KBM-7 (cell line): ENCODE results near the gene DHX34.
"Not testable (repeated sequence)": the region's sequence is repeated elsewhere in the genome, so short reads cannot be mapped to it uniquely, and the experiment has no call there.

Source experiments
- DNase-seq: peaks from one replicate; pipeline ENCODE4 v3.0.0-alpha.2; 2015
- in situ Hi-C: fragments of 300-500 bp; cut with MboI; formaldehyde crosslinking; loops from 2 replicates; pipeline ENCODE4 v1.14.3; 2020; ENCODE audit warnings: low sequenced_read_pairs, low pct_unique_long_range_greater_than_20kb, mixed read lengths

The DHX34 gene

GRCh38 chr19:47381653-47382279, 32.7 kb downstream of the DHX34 start:
- DNase-seq = peak; percentile 62
- in situ Hi-C loops = no loop called here

DNA sequence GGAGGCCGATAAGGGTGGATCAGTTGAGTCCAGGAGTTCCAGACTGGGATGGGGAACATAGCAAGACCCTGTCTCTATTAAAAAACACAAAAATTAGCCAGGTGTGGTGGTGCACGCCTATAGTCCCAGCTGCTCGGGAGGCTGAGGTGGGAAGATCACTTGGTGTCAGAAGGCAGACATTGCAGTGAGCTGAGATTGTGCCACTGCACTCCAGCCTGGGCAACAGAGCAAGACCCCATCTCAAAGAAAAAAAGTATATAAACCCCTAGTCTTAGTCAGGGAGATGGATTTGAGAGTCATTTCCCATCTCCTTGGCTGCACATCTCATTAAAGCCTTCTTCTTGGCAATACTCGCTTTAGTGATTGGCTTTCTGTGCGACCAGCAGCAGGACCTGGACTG, 34.8 kb downstream of the DHX34 start:
- in situ Hi-C loops, DNase-seq: not testable (repeated sequence)

GRCh38 chr19:47384533-47384932, 35.4 kb downstream of the DHX34 start:
- DNase-seq, in situ Hi-C loops: not testable (repeated sequence)

- in situ Hi-C loops, DNase-seq: not testable (repeated sequence)
These were observed 37.5 kb downstream of the DHX34 start for GRCh38 chr19:47386582-47386981.

GRCh38 chr19:47387623-47388022, 38.5 kb downstream of the DHX34 start:
- in situ Hi-C loops, DNase-seq: not testable (repeated sequence)

DNA sequence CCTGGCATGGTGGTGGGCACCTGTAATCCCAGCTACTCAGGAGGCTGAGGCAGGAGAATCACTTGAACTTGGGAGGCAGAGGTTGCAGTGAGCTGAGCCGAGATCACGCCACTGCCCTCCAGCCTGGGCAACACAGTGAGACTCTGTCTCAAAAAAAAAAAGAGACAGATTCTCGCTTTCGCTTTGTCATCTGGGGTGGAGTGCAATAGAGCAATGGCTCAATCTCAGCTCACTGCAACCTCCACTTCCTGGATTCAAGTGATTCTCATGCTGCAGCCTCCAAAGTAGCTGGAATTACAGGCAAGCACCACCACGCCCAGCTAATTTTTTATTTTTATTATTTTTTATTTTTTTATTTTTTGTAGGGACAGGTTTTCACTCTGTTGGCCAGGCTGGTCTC, 39.6 kb downstream of the DHX34 start:
- in situ Hi-C loops = not testable (repeated sequence)

DNA sequence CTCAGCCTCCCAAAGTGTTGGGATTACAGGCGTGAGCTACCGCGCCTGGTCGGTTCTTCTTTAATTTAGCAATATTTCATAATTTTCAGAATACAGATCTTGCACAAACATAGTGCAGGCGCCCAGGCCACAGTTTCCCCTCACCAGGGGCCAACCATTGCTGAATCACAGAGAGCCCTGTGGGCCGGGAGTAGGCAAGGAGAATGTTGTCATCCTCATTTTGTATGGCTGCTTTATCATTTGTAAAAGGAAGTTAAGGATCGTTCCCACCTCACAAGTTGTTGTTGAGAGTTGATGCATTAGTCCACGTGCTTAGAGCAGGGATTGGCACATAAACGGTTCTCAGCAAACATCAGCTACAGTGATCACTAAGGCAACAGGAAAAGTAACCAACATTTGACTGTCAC, 40.0 kb downstream of the DHX34 start:
- in situ Hi-C loops = no loop called here
- DNase-seq = no peak

More for the DNA sequence above, 39.6 kb downstream of the DHX34 start:
- not testable (repeated sequence) for DNase-seq

- in situ Hi-C loops = no loop called here
- no peak for DNase-seq
These were observed 41.7 kb downstream of the DHX34 start for GRCh38 chr19:47390533-47391488.

- peak; percentile 82 for DNase-seq
- in situ Hi-C loops = no loop called here
These were observed 42.6 kb downstream of the DHX34 start for GRCh38 chr19:47391510-47392223.

- in situ Hi-C loops = no loop called here
- DNase-seq = no peak
These were observed 49.8 kb downstream of the DHX34 start for GRCh38 chr19:47398707-47399597.

DNA sequence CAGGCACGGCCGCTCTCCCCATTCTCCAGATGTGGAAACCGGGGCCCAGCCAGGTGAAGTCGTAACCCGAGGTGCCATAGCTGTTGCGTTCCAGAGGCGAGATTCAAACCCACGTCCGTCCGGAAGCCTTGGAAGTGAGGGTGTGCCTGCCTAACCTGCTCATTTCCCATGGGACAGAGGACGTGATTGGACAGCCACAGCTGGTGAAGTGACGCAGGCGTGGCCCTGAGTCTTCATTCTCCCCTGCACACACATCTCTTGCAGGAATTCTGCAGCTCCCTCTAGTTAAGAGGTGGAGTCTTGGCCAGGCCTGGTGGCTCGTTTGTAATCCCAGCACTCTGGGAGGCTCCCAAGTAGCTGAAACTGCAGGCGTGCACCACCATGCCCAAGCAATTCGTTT, 53.4 kb downstream of the DHX34 start:
- no peak for DNase-seq
- in situ Hi-C loops = loop anchor here (10.0 kb wide), 1 partner anchor 108 kb away; no protein-coding TSS in a partner anchor

DNA sequence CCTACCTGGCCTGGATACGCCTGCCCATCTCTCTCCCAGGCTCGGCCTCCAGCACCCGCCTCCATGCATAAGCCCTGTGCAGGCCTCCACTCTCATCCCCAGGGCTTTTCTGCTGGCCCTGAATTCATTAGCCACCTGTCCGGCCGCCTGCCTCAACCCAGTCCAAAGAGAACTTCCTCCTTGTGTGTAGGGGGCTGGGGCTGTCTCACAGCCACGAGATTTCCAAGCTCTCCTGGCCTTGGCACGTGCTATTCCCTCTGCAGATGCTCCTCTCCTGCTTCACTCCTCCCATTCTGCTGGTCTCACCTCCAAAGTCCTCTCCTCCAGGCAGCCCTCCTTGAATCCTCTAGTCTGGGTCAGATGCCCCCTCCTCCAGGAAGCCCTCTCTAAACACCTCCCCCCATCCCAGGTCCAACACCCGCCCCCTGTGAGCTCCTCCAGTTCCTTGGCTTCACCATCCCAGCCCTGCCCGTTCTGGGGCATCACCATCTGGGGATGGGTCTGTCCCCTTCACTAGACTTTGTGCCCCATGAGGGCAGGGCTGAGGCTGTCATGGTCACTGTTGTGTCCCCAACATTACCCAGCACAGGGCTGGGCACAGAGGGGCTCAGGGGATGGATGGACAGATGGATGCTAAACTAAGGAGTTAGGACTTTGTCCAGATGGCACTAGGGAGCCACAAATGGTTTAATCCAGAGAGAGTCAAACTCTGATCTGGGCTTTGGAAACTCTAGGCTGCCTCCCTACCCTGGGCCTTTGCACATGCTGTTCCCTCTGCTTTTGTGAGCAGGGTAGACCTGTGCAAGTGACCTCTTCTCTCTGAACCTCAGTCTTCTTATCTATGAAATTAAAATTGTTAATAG, 55.5 kb downstream of the DHX34 start:
- no peak for DNase-seq
- in situ Hi-C loops = loop anchor here (10.0 kb wide), 1 partner anchor 110 kb away; no protein-coding TSS in a partner anchor

GRCh38 chr19:47405197-47405550, 56.1 kb downstream of the DHX34 start:
- DNase-seq = no peak
- in situ Hi-C loops = loop anchor here (10.0 kb wide), 1 partner anchor 110 kb away; no protein-coding TSS in a partner anchor

DNA sequence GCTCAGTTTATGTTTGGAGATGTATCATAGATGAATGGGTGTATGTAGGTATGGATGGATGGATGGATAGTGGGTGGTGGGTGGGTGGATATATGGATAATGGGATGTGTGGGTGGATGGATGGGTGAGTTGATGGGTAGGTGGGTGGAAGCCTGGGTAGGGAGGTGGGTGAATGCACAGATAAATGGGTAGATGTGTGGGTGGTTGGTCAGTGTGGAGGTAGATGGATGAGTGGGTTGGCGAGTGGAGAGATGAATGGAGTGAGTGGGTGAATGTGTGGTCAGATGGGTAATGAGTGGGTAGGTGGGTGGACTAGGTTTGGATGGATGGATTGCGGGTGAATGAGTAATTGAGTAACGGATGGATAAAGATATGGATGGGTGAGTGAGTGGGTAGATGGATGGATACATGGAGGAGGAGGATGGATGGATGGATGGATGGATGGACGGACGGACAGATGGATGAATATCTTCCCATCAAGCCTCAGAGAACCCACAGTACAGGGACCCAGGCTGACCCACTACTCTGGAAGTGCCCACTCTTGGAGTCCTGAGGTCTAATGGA, 56.8 kb downstream of the DHX34 start:
- no peak for DNase-seq
- in situ Hi-C loops = loop anchor here (10.0 kb wide), 1 partner anchor 111 kb away; no protein-coding TSS in a partner anchor

GRCh38 chr19:47406711-47407416, 57.7 kb downstream of the DHX34 start:
- in situ Hi-C loops = loop anchor here (10.0 kb wide), 1 partner anchor 112 kb away; no protein-coding TSS in a partner anchor
- DNase-seq = no peak

DNA sequence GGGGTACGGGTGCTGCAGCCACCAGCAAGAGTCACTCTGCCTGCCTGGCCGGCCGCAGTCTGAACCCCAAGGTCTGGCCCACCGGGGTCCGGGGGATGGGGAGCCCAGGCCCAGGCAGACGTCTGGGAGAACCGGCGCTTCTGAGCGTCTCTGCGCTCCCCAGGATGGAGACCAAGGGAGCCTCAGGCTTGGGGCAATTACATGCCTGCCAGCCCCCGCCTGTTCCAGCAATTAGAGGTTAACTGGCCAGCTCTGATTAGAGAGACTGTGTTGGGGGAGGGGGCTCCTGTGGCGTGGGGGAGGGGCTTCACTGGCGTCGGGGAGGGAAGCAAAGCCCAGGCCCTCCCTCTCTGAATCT, 58.3 kb downstream of the DHX34 start:
- in situ Hi-C loops = loop anchor here (10.0 kb wide), 1 partner anchor 113 kb away; no protein-coding TSS in a partner anchor
- no peak for DNase-seq
